Kidney epithelial cell (primary cell): ENCODE results near the gene JMJD1C. TPM values are rescaled to one million over a fixed set of nuclear protein-coding genes. Genes with fewer than 3 reads are reported as not detected.

Source experiments
- DNase-seq: peaks from one replicate; pipeline ENCODE4 v3.0.0-alpha.2; 2010; ENCODE audit warnings: low read depth
- H3K27me3 ChIP-seq: 2 replicates; pipeline ENCODE4 v1.6.0; 2011; ENCODE audit warnings: low read length; ENCODE audit not compliant: control insufficient read depth, insufficient read depth
- H3K36me3 ChIP-seq: 2 replicates; pipeline ENCODE4 v1.5.1; 2011; ENCODE audit warnings: low read length; ENCODE audit not compliant: control insufficient read depth, insufficient read depth
- H3K4me3 ChIP-seq: 2 replicates; pipeline ENCODE4 v1.5.1; 2011; ENCODE audit warnings: low read depth, mild to moderate bottlenecking, control low read depth, low read length
- CTCF ChIP-seq: IDR thresholded peaks from 2 replicates; pipeline ENCODE4 v1.5.1; 2011; ENCODE audit warnings: mild to moderate bottlenecking, moderate library complexity, low read length, control low read depth, inconsistent platforms; ENCODE audit not compliant: insufficient read depth, poor library complexity, severe bottlenecking
- total RNA-seq: library from RNA; depleted of rRNA; stranded (reverse); fragments of >200 nt; gene quantifications from 2 replicates; pipeline ENCODE4 v1.2.3, GENCODE V29; 2015

JMJD1C gene
- total RNA-seq, 1 donor from 2014 or later = 90.3 TPM

- DNase-seq = no peak
- Histone ChIP-seq H3K4me3 (no peak overlapping the region), H3K27me3 (no peaks in the 10 kb centered on the region), H3K36me3 (no peaks in the 10 kb centered on the region)
- no peak for TF ChIP-seq CTCF
These were observed 27.0 kb downstream of the JMJD1C start for GRCh38 chr10:63438506-63439498.

GRCh38 chr10:63437116-63437949 is 28.4 kb downstream of the JMJD1C start:
- H3K36me3 ChIP-seq = no peaks in the 10 kb centered on the region
- no peaks in the 10 kb centered on the region for H3K27me3 ChIP-seq
- DNase-seq = no peak
- no peak overlapping the region for H3K4me3 ChIP-seq
- no peak for TF ChIP-seq CTCF

GRCh38 chr10:63436225-63436624 is 29.6 kb downstream of the JMJD1C start:
- no peak for DNase-seq
- no peak overlapping the region for H3K4me3 ChIP-seq
- no peak for TF ChIP-seq CTCF
- H3K36me3 ChIP-seq = no peaks in the 10 kb centered on the region
- no peaks in the 10 kb centered on the region for H3K27me3 ChIP-seq

GRCh38 chr10:63434866-63435854 is 30.6 kb downstream of the JMJD1C start:
- Histone ChIP-seq H3K4me3 (no peak overlapping the region), H3K27me3 (no peaks in the 10 kb centered on the region), H3K36me3 (no peaks in the 10 kb centered on the region)
- no peak for TF ChIP-seq CTCF
- no peak for DNase-seq
